Measurements from ENCODE around the gene NCK2. TPM values are rescaled to one million over a fixed set of nuclear protein-coding genes. Genes with fewer than 3 reads are reported as not detected.

NCK2 gene
- total and polyA plus RNA-seq, 10 of the 15 experiments (the other 5 are each of a cell fraction or from before 2014, with no cell fraction given) = 1.2 to 30.9 (median 14.1) TPM

GRCh38 chr2:105803337-105803736, 58.6 kb downstream of the NCK2 start (continued):
- TF ChIP-seq ETV6 (conservative IDR thresholded peaks at IDR 0.05 in 1 of 2, IDR thresholded peaks at IDR 0.05 in 1 of 2; ENCODE audit: borderline replicate concordance in 1 of 2, low read depth in 1 of 2) (no peak), BCL11A (IDR thresholded peaks at IDR 0.05; ENCODE audit: low read depth, low read length) (peak; percentile 94), DPF2 (IDR thresholded peaks at IDR 0.05) (peak; percentile 78; the same call in 1 of the 2 replicates), SMAD1 (IDR thresholded peaks at IDR 0.05; ENCODE audit: low read depth, partially characterized antibody) (no peak), CBX5 (IDR thresholded peaks at IDR 0.05; ENCODE audit: low read depth) (no peak), SMC3 (IDR thresholded peaks at IDR 0.05; ENCODE audit: borderline replicate concordance, low read length) (no peak), BCL3 (IDR thresholded peaks at IDR 0.05; ENCODE audit: borderline replicate concordance, insufficient read depth, low read depth, low read length, poor library complexity, severe bottlenecking) (no peak), MTA2 (IDR thresholded peaks at IDR 0.05; ENCODE audit: low read depth) (peak; percentile 99), NR2F1 (conservative IDR thresholded peaks at IDR 0.05) (peak; percentile 84), ZNF24 (IDR thresholded peaks at IDR 0.05) (0 out of 2 replicates have a peak, but pooled peaks have one; percentile 30), MEF2B (IDR thresholded peaks at IDR 0.05; ENCODE audit: partially characterized antibody, poor library complexity, severe bottlenecking) (peak; percentile 71), CBX3 (IDR thresholded peaks at IDR 0.05; ENCODE audit: borderline replicate concordance, low read depth) (no peak), STAT3 (IDR thresholded peaks at IDR 0.05; ENCODE audit: low read depth, low read length) (no peak), CHD2 (IDR thresholded peaks at IDR 0.05; ENCODE audit: borderline replicate concordance, low read depth, low read length) (no peak), BHLHE40 (IDR thresholded peaks at IDR 0.05; ENCODE audit: borderline replicate concordance in 1 of 2, low read depth in 2 of 2, low read length in 1 of 2) (peak; percentile 95 to 96), MAX (IDR thresholded peaks at IDR 0.05; ENCODE audit: low read depth, low read length) (no peak), KLF5 (IDR thresholded peaks at IDR 0.05; ENCODE audit: partially characterized antibody) (no peak), ZBED1 (IDR thresholded peaks at IDR 0.05; ENCODE audit: borderline replicate concordance) (no peak), PKNOX1 (IDR thresholded peaks at IDR 0.05) (peak; percentile 63; the same call in 1 of the 2 replicates), EGR1 (IDR thresholded peaks at IDR 0.05; ENCODE audit: borderline replicate concordance in 1 of 2, low read depth in 2 of 2, low read length in 2 of 2) (no peak)
- TF ChIP-seq, protein P1, sequence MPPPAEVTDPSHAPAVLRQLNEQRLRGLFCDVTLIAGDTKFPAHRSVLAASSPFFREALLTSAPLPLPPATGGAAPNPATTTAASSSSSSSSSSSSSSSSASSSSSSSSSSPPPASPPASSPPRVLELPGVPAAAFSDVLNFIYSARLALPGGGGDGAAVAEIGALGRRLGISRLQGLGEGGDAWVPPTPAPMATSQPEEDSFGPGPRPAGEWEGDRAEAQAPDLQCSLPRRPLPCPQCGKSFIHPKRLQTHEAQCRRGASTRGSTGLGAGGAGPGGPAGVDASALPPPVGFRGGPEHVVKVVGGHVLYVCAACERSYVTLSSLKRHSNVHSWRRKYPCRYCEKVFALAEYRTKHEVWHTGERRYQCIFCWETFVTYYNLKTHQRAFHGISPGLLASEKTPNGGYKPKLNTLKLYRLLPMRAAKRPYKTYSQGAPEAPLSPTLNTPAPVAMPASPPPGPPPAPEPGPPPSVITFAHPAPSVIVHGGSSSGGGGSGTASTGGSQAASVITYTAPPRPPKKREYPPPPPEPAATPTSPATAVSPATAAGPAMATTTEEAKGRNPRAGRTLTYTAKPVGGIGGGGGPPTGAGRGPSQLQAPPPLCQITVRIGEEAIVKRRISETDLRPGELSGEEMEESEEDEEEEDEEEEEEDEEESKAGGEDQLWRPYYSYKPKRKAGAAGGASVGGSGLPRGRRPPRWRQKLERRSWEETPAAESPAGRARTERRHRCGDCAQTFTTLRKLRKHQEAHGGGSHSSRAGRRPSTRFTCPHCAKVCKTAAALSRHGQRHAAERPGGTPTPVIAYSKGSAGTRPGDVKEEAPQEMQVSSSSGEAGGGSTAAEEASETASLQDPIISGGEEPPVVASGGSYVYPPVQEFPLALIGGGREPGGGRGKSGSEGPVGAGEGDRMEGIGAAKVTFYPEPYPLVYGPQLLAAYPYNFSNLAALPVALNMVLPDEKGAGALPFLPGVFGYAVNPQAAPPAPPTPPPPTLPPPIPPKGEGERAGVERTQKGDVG (CRISPR knock-in tag; IDR thresholded peaks at IDR 0.05) = no peak
- TF ChIP-seq, protein P2, sequence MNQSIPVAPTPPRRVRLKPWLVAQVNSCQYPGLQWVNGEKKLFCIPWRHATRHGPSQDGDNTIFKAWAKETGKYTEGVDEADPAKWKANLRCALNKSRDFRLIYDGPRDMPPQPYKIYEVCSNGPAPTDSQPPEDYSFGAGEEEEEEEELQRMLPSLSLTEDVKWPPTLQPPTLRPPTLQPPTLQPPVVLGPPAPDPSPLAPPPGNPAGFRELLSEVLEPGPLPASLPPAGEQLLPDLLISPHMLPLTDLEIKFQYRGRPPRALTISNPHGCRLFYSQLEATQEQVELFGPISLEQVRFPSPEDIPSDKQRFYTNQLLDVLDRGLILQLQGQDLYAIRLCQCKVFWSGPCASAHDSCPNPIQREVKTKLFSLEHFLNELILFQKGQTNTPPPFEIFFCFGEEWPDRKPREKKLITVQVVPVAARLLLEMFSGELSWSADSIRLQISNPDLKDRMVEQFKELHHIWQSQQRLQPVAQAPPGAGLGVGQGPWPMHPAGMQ (IDR thresholded peaks at IDR 0.05; ENCODE audit: borderline replicate concordance) = no peak
- TF ChIP-seq, protein P3, sequence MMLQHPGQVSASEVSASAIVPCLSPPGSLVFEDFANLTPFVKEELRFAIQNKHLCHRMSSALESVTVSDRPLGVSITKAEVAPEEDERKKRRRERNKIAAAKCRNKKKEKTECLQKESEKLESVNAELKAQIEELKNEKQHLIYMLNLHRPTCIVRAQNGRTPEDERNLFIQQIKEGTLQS (IDR thresholded peaks at IDR 0.05; ENCODE audit: borderline replicate concordance, extremely low read depth, low read depth, low read length) = no peak

Measured in GM12878 (cell line).